Sigmoid colon (tissue), 4 donors: ENCODE data around the gene TSPAN32.

Experiments used
- CTCF ChIP-seq, 4 experiments: fragments of 450-650 bp in 3 of 4; fragments of 200-600 bp in 1 of 4; IDR thresholded peaks; one replicate each; pipeline ENCODE4 v1.5.1; 2016 to 2019; ENCODE audit warnings: antibody characterized with exemption in 4 of 4, mild to moderate bottlenecking in 3 of 4, moderate library complexity in 2 of 4
- EP300 ChIP-seq, 4 donors: sonication (generic); formaldehyde crosslinking; IDR thresholded peaks; one replicate each; pipeline ENCODE4 v1.6.1; 2017; ENCODE audit warnings: antibody characterized with exemption in 4 of 4

GRCh38 chr11:2289350-2289749, 12.5 kb upstream of the TSPAN32 start:
- no peak for TF ChIP-seq CTCF (IDR thresholded peaks at IDR 0.05)
- TF ChIP-seq EP300 (IDR thresholded peaks at IDR 0.05), result no peak
